Upper lobe of left lung (tissue), 4 donors: ENCODE data around the gene PPP5C.

Experiments used
- POLR2A ChIP-seq, 4 donors: fragments of 450-650 bp; IDR thresholded peaks; one replicate each; pipeline ENCODE4 v1.5.1; 2016 to 2017; ENCODE audit warnings: antibody characterized with exemption in 4 of 4, mild to moderate bottlenecking in 2 of 4
- POLR2AphosphoS5 ChIP-seq, 2 donors: sonication (generic); formaldehyde crosslinking; IDR thresholded peaks; one replicate each; pipeline ENCODE4 v1.5.1; 2017; ENCODE audit warnings: antibody characterized with exemption in 2 of 2
- TF ChIP-seq, protein P1 (sequence below), 6 experiments: fragments of 450-650 bp in 4 of 6; fragments of 200-600 bp in 2 of 6; sonication (generic) in 2 of 6; IDR thresholded peaks; one replicate each; pipeline ENCODE4 v1.5.1; 2016 to 2019; ENCODE audit warnings: antibody characterized with exemption in 6 of 6

DNA sequence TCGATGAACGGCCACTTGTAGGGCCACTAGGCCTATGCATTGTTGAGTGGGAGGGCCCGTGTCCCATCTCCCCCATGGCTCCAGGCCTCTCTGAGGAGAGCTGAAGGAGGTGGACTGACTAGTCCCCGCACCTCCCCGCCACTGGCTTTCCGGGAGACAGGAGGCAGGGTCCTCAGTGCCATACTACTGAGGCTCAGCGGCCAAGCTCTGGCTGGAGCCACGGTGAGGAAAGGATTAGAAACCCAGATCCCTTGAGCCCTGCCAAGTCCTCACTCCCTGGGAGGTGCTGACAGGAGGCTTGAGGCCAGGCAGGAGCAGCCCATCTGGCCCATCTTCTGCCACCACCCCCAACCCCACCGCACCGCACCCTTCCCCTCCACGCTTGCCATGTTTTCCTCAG, 37.5 kb downstream of the PPP5C start:
- TF ChIP-seq, protein P1, sequence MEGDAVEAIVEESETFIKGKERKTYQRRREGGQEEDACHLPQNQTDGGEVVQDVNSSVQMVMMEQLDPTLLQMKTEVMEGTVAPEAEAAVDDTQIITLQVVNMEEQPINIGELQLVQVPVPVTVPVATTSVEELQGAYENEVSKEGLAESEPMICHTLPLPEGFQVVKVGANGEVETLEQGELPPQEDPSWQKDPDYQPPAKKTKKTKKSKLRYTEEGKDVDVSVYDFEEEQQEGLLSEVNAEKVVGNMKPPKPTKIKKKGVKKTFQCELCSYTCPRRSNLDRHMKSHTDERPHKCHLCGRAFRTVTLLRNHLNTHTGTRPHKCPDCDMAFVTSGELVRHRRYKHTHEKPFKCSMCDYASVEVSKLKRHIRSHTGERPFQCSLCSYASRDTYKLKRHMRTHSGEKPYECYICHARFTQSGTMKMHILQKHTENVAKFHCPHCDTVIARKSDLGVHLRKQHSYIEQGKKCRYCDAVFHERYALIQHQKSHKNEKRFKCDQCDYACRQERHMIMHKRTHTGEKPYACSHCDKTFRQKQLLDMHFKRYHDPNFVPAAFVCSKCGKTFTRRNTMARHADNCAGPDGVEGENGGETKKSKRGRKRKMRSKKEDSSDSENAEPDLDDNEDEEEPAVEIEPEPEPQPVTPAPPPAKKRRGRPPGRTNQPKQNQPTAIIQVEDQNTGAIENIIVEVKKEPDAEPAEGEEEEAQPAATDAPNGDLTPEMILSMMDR (IDR thresholded peaks at IDR 0.05): no peak
- no peak for TF ChIP-seq POLR2A (IDR thresholded peaks at IDR 0.05)
- no peak for TF ChIP-seq POLR2AphosphoS5 (IDR thresholded peaks at IDR 0.05)
